OCI-LY7 (cell line): ENCODE results near the gene CLTCL1. TPM values are rescaled to one million over a fixed set of nuclear protein-coding genes. Genes with fewer than 3 reads are reported as not detected.

Source experiments
- BruUV-seq: library from RNA; stranded (reverse); fragments of 400-500 nt; replicated peaks from 2 replicates; lab custom pipeline; 2021; lab: Mats Ljungman, UMichigan
- CTCF ChIA-PET: fragments of 300-600 bp; sonication (Branson Sonifier 250); formaldehyde crosslinking; loops from one replicate; lab custom pipeline; 2022; ENCODE audit warnings: antibody characterized with exemption; ENCODE audit not compliant: unreplicated experiment; lab: Charles Lee
- POLR2A ChIA-PET: fragments of 300-600 bp; sonication (Branson Sonifier 250); formaldehyde crosslinking; loops from one replicate; lab custom pipeline; 2022; ENCODE audit warnings: antibody characterized with exemption; lab: Charles Lee
- DNase-seq: peaks from one replicate; pipeline ENCODE4 v3.0.0-alpha.2; 2015; ENCODE audit warnings: low spot score
- H2AFZ ChIP-seq: fragments of 200-600 bp; sonication (generic), shearing (Covaris generic); 2 replicates; pipeline ENCODE4 v1.6.1; 2014; ENCODE audit warnings: mild to moderate bottlenecking, antibody characterized with exemption, low read length, moderate library complexity
- H3K27ac ChIP-seq: fragments of 200-600 bp; sonication (generic); 2 replicates; pipeline ENCODE4 v1.5.1; 2014; ENCODE audit warnings: mixed run types, low read depth, mild to moderate bottlenecking, moderate library complexity, low read length, inconsistent platforms; ENCODE audit not compliant: poor library complexity, severe bottlenecking
- H3K36me3 ChIP-seq: fragments of 200-600 bp; sonication (generic); 2 replicates; pipeline ENCODE4 v1.6.1; 2014; ENCODE audit warnings: mild to moderate bottlenecking, antibody characterized with exemption, low read length, moderate library complexity, mixed read lengths; ENCODE audit not compliant: insufficient read depth
- H3K4me1 ChIP-seq: fragments of 200-600 bp; sonication (generic); 2 replicates; pipeline ENCODE4 v1.5.1; 2014; ENCODE audit warnings: mild to moderate bottlenecking, low read length; ENCODE audit not compliant: insufficient read depth, poor library complexity, severe bottlenecking
- H3K4me2 ChIP-seq: fragments of 200-600 bp; sonication (generic); 2 replicates; pipeline ENCODE4 v1.6.1; 2014; ENCODE audit warnings: mild to moderate bottlenecking, low read length
- H3K4me3 ChIP-seq: fragments of 200-600 bp; sonication (generic); 2 replicates; pipeline ENCODE4 v1.5.1; 2014; ENCODE audit warnings: mild to moderate bottlenecking, low read depth, low read length; ENCODE audit not compliant: poor library complexity, severe bottlenecking
- H3K79me2 ChIP-seq: fragments of 200-600 bp; sonication (generic); 2 replicates; pipeline ENCODE4 v1.6.1; 2016; ENCODE audit warnings: low read depth, mild to moderate bottlenecking, low read length, moderate library complexity, mixed read lengths; ENCODE audit not compliant: insufficient read depth
- H3K9me2 ChIP-seq: fragments of 200-600 bp; sonication (generic); 2 replicates; pipeline ENCODE4 v1.6.1; 2016; ENCODE audit warnings: mild to moderate bottlenecking, low read length, mixed read lengths; ENCODE audit not compliant: insufficient read depth
- H3K9me3 ChIP-seq: fragments of 200-600 bp; sonication (generic); 2 replicates; pipeline ENCODE4 v1.6.1; 2014; ENCODE audit warnings: mild to moderate bottlenecking, mixed run types, low read length, mixed read lengths
- H4K20me1 ChIP-seq: fragments of 200-600 bp; sonication (generic); 2 replicates; pipeline ENCODE4 v1.6.1; 2014; ENCODE audit warnings: mild to moderate bottlenecking, antibody characterized with exemption, low read length, moderate library complexity, mixed read lengths; ENCODE audit not compliant: insufficient read depth
- EZH2phosphoT487 ChIP-seq: fragments of 200-600 bp; sonication (generic); IDR thresholded peaks from 2 replicates; pipeline ENCODE4 v1.6.1; 2018; ENCODE audit warnings: low read depth, borderline replicate concordance, mild to moderate bottlenecking, mixed run types, antibody characterized with exemption, low read length, moderate library complexity, mixed read lengths
- intact Hi-C: fragments of 100-400 bp; cut with micrococcal nuclease; formaldehyde crosslinking; loops from one replicate; pipeline ENCODE4 v1.10.0; 2022; ENCODE audit not compliant: unreplicated experiment
- total RNA-seq, 2 experiments: library from RNA; depleted of rRNA in 1 of 2; stranded (reverse); fragments of >200 nt in 1 of 2; shearing (Covaris generic) in 1 of 2; gene quantifications; 2 replicates each; pipeline ENCODE4 v1.2.3, GENCODE V29; 2014 to 2022
- TF ChIP-seq, protein P1 (sequence below): fragments of 200-600 bp; sonication (generic); conservative IDR thresholded peaks from 2 replicates; pipeline ENCODE4 v1.5.1; 2014; ENCODE audit warnings: mild to moderate bottlenecking, antibody characterized with exemption, low read length, moderate library complexity, mixed read lengths

CLTCL1 gene
- total RNA-seq, 2 experiments from 2014 or later: 0.44 to 0.99 TPM

DNA sequence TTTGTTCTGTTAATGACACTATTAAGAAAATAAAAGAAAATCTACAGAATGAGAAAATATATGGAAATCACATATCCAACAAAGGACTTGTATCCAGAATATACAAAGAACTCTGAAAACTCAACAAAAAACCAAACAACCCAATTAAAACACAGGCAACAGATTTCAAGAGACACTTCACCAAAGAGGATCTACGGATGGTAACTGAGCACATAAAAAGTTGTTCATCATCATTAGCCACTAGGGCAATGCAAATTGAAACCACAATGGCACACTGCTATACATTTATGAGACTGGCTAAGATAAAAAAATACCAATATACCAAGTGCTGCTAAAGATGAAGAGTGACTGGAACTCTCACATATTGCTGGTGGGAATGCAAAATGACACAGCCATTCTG is 78.5 kb downstream of the CLTCL1 start:
- ChIA-PET CTCF (no interaction called here), POLR2A (no interaction called here)
- Histone ChIP-seq H2AFZ (peak overlapping the region; percentile 55; the same call in 1 of the 2 replicates), H3K4me1 (peaks cover 32% of the 10 kb centered on the region), H3K4me2 (peak overlapping the region; percentile 30; the same call in 1 of the 2 replicates), H3K9me2 (no peaks in the 10 kb centered on the region), H3K9me3 (no peaks in the 10 kb centered on the region), H3K36me3 (no peaks in the 10 kb centered on the region), H3K4me3 (no peak overlapping the region), H3K27ac (no peak overlapping the region), H4K20me1 (no peaks in the 10 kb centered on the region), H3K79me2 (no peaks in the 10 kb centered on the region)
- TF ChIP-seq, protein P1, sequence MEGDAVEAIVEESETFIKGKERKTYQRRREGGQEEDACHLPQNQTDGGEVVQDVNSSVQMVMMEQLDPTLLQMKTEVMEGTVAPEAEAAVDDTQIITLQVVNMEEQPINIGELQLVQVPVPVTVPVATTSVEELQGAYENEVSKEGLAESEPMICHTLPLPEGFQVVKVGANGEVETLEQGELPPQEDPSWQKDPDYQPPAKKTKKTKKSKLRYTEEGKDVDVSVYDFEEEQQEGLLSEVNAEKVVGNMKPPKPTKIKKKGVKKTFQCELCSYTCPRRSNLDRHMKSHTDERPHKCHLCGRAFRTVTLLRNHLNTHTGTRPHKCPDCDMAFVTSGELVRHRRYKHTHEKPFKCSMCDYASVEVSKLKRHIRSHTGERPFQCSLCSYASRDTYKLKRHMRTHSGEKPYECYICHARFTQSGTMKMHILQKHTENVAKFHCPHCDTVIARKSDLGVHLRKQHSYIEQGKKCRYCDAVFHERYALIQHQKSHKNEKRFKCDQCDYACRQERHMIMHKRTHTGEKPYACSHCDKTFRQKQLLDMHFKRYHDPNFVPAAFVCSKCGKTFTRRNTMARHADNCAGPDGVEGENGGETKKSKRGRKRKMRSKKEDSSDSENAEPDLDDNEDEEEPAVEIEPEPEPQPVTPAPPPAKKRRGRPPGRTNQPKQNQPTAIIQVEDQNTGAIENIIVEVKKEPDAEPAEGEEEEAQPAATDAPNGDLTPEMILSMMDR: no peak
- no peak for TF ChIP-seq EZH2phosphoT487
- DNase-seq: peak; percentile 16
- BruUV-seq: no TSS peak
- intact Hi-C loops: no loop called here

DNA sequence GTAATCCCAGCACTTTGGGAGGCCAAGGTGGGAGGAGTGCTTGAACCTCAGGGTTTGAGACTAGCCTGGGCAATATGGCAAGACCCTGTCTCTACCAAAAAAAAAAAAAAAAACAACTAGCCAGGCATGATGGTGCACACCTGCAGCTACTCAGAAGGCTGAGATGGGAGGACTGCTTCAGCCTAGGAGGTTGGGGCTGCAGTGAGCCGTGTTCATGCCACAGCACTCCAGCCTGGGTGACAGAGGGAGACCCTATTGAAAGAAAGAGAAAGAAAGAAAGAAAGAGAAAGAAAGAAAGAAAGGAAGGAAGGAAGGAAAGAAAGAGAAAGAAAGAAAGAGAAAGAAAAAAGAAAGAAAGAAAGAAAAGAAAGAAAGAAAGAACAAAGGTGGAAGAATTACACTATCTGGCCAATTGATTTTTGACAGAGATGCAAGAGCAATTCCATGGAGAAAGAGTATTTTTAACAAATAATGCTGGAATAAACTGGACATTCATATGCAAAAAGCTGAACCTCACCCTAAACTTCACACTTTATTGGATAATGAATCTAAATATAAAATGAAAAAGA is 79.1 kb downstream of the CLTCL1 start:
- Histone ChIP-seq H3K36me3 (no peaks in the 10 kb centered on the region), H3K79me2 (no peaks in the 10 kb centered on the region), H3K4me3 (no peak overlapping the region), H3K9me2 (no peaks in the 10 kb centered on the region), H3K4me2 (no peak overlapping the region), H3K4me1 (peaks cover 27% of the 10 kb centered on the region), H3K9me3 (no peaks in the 10 kb centered on the region), H3K27ac (no peak overlapping the region), H4K20me1 (no peaks in the 10 kb centered on the region), H2AFZ (no peak overlapping the region)
- POLR2A ChIA-PET: no interaction called here
- intact Hi-C loops: no loop called here
- no TSS peak for BruUV-seq
- TF ChIP-seq, protein P1: no peak
- TF ChIP-seq EZH2phosphoT487: no peak
- CTCF ChIA-PET: no interaction called here
- DNase-seq: no peak

DNA sequence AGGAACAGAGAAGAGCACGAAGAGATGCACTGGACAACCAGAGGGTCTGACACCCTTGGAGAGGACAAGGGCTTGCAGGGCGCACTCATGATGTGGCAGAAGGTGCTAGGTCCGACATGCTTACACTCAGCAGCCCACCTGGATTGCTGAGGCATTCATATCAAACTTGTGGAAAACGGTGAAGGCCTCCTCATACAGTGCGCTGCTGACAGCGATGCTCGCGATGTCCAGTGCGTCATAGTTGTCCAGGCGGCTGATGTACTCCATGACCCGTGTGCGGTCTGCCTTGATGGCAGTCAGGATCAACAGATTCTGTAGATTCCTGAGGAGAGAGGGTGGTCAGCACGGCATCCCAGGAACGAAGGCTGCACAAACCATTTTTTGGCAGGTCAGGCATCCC is 81.3 kb downstream of the CLTCL1 start:
- H3K4me1 ChIP-seq: peaks cover 19% of the 10 kb centered on the region
- no peaks in the 10 kb centered on the region for H3K36me3 ChIP-seq
- H3K4me3 ChIP-seq: no peak overlapping the region
- H3K27ac ChIP-seq: no peak overlapping the region
- H3K9me2 ChIP-seq: no peaks in the 10 kb centered on the region
- ChIA-PET POLR2A (no interaction called here), CTCF (no interaction called here)
- no peaks in the 10 kb centered on the region for H3K79me2 ChIP-seq
- intact Hi-C loops: no loop called here
- no peaks in the 10 kb centered on the region for H4K20me1 ChIP-seq
- no peaks in the 10 kb centered on the region for H3K9me3 ChIP-seq
- no peak overlapping the region for H3K4me2 ChIP-seq
- no peak for TF ChIP-seq EZH2phosphoT487
- TF ChIP-seq, protein P1: no peak
- DNase-seq: no peak
- no peak overlapping the region for H2AFZ ChIP-seq
- BruUV-seq: no TSS peak
